Breast epithelium (tissue), 3 donors: ENCODE results near the gene INPP5E.

Experiments
- CTCF ChIP-seq, 3 donors: fragments of 450-650 bp; IDR thresholded peaks; one replicate each; pipeline ENCODE4 v1.5.1; 2016 to 2017; ENCODE audit warnings: antibody characterized with exemption in 3 of 3, mild to moderate bottlenecking in 3 of 3, moderate library complexity in 3 of 3
- POLR2A ChIP-seq: fragments of 450-650 bp; IDR thresholded peaks from one replicate; pipeline ENCODE4 v1.6.1; 2016; ENCODE audit warnings: antibody characterized with exemption, mild to moderate bottlenecking, moderate library complexity
- POLR2AphosphoS5 ChIP-seq, 3 donors: sonication (generic); formaldehyde crosslinking; IDR thresholded peaks; one replicate each; pipeline ENCODE4 v1.6.1; 2017; ENCODE audit warnings: antibody characterized with exemption in 3 of 3

GRCh38 chr9:136380381-136380780 lies 59.3 kb downstream of the INPP5E start:
- TF ChIP-seq POLR2AphosphoS5 (IDR thresholded peaks at IDR 0.05) (no peak), POLR2A (no peak), CTCF (IDR thresholded peaks at IDR 0.05) (no peak)
